ENCODE results near the gene ELAC2. TPM values are rescaled to one million over a fixed set of nuclear protein-coding genes. Genes with fewer than 3 reads are reported as not detected.

Gene ELAC2
- total and polyA plus RNA-seq, 7 donors = 30.8 to 64.1 (median 51.6) TPM

GRCh38 chr17:12966413-12966812, 51.4 kb downstream of the ELAC2 start:
- ATAC-seq = no peak
- 71 to 81% (median 76%) methylated on average over 5 of the region's 5 CpGs for WGBS, 3 donors
- Histone ChIP-seq H3K36me3 (ENCODE audit: insufficient read depth in 1 of 2, low read depth in 1 of 2) (no peaks in the 10 kb centered on the region), H3K27me3 (ENCODE audit: insufficient read depth in 3 of 3, low read length in 2 of 3) (no peaks in the 10 kb centered on the region), H3K4me3 (no peak overlapping the region), H3K27ac (no peak overlapping the region), H3K4me1 (no peaks in the 10 kb centered on the region), H3K9me3 (no peaks in the 10 kb centered on the region)
- TF ChIP-seq CTCF (IDR thresholded peaks at IDR 0.05) = no peak
- intact Hi-C loops (cut with DNase I) = no loop called here
- no peak for DNase-seq

DNA sequence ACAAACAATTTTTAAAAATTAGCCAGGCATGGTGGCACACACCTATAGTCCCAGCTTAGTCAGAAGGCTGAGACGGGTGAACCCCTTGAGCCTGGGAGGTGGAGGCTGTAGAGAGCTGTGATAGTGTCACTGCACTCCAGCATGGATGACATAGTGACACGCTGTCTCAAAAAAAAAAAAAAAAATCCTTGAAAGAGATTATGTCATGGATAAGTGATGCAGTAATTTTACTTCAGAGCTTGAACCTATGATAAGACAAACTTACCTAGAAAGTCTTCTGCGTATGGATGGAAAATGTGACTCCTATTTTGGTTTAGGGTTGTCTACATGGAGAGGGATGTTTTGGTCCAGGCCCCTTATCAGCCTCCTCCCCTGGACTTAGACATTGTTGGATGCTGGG, 51.8 kb downstream of the ELAC2 start:
- 79 to 96% (median 95%) methylated on average over 3 of the region's 3 CpGs for WGBS, 3 donors
- no peaks in the 10 kb centered on the region for H3K4me1 ChIP-seq
- DNase-seq (no peak), ATAC-seq (no peak)
- H3K27ac ChIP-seq = no peak overlapping the region
- intact Hi-C loops (cut with DNase I) = no loop called here
- no peak overlapping the region for H3K4me3 ChIP-seq
- TF ChIP-seq CTCF (IDR thresholded peaks at IDR 0.05) = no peak
- H3K27me3 ChIP-seq (ENCODE audit: insufficient read depth in 3 of 3, low read length in 2 of 3) = no peaks in the 10 kb centered on the region
- no peaks in the 10 kb centered on the region for H3K9me3 ChIP-seq
- no peaks in the 10 kb centered on the region for H3K36me3 ChIP-seq (ENCODE audit: insufficient read depth in 1 of 2, low read depth in 1 of 2)

DNA sequence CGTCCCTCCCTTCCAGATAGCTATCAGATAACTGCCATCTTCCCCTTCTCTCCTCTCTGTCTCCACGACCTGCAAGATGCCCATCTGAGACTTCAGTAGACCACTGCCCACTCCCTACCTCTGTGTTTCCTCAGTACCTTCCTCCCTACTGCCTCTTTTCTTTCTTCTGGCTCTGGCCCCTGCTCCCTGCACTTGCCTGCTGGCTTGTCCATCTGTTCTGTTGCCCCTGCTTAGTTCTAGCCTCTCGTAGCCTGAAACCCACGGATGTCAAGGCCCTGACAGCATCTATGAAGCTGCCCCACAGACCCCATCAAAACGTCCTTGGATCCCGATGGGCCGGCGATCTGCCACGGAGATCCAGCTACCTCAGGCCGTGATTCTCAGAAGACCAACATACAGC, 53.0 kb downstream of the ELAC2 start:
- Histone ChIP-seq H3K27ac (no peak overlapping the region), H3K9me3 (no peaks in the 10 kb centered on the region), H3K4me3 (no peak overlapping the region), H3K27me3 (ENCODE audit: insufficient read depth in 3 of 3, low read length in 2 of 3) (no peaks in the 10 kb centered on the region), H3K36me3 (ENCODE audit: insufficient read depth in 1 of 2, low read depth in 1 of 2) (no peaks in the 10 kb centered on the region), H3K4me1 (no peaks in the 10 kb centered on the region)
- WGBS, 3 donors = 77 to 89% (median 85%) methylated on average over 10 of the region's 10 CpGs
- no peak for ATAC-seq
- intact Hi-C loops (cut with DNase I) = no loop called here
- DNase-seq = no peak
- TF ChIP-seq CTCF (IDR thresholded peaks at IDR 0.05) = no peak

DNA sequence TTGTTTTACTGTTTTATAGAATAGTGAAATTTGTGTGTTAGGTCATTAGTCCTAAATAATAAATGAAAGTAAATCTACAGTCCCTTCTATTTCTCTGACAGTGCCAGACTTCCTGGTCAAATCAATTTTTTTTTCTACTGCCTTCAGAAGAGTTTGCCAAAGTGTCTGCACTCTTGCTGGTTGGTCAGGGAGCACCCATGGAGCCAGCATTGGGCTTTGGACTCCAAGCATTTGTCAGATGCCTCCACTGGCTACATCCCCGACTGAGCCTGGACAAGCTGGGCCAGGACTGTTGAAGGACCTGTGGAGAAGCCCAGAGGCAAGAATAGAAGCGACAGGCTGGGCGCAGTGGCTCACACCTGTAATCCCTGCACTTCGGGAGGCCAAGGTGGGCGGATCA, 53.7 kb downstream of the ELAC2 start:
- no peaks in the 10 kb centered on the region for H3K4me1 ChIP-seq
- no peak overlapping the region for H3K27ac ChIP-seq
- no peaks in the 10 kb centered on the region for H3K27me3 ChIP-seq (ENCODE audit: insufficient read depth in 3 of 3, low read length in 2 of 3)
- no peak for TF ChIP-seq CTCF (IDR thresholded peaks at IDR 0.05)
- H3K4me3 ChIP-seq = no peak overlapping the region
- intact Hi-C loops (cut with DNase I) = no loop called here
- DNase-seq (no peak), ATAC-seq (no peak)
- H3K9me3 ChIP-seq = no peaks in the 10 kb centered on the region
- no peaks in the 10 kb centered on the region for H3K36me3 ChIP-seq (ENCODE audit: insufficient read depth in 1 of 2, low read depth in 1 of 2)
- 78 to 95% (median 81%) methylated on average over 5 of the region's 5 CpGs for WGBS, 3 donors

DNA sequence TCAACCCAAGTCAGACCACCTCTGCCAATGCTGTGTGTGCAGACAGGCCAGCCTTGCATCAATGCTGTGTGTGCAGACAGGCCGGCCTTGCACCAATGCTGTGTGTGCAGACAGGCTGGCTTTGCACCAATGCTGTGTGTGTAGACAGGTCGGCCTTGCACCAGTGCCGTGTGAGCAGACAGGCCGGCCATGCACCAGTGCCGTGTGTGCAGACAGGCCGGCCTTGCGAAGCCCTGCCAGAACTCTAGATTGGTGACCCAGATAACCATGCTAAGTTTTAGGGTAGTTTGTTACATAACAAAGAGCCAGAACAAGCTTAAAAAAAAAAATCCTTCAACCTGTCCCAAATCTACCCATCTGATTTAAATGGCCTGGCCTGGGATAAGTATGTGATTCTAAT, 54.3 kb downstream of the ELAC2 start:
- 93 to 99% (median 94%) methylated on average over 7 of the region's 7 CpGs for WGBS, 3 donors
- Histone ChIP-seq H3K4me3 (no peak overlapping the region), H3K27ac (no peak overlapping the region), H3K36me3 (ENCODE audit: insufficient read depth in 1 of 2, low read depth in 1 of 2) (no peaks in the 10 kb centered on the region), H3K9me3 (peaks cover 2% of the 10 kb centered on the region), H3K4me1 (no peaks in the 10 kb centered on the region), H3K27me3 (ENCODE audit: insufficient read depth in 3 of 3, low read length in 2 of 3) (no peaks in the 10 kb centered on the region)
- no peak for TF ChIP-seq CTCF (IDR thresholded peaks at IDR 0.05)
- ATAC-seq (no peak), DNase-seq (no peak)
- intact Hi-C loops (cut with DNase I) = no loop called here

Measured in psoas muscle (tissue), 8 donors.